NCI-H2196 (cell line): ENCODE measurements around the gene KCNC1.

Experiments used
- DNase-seq: peaks from one replicate; lab custom pipeline; 2025; ENCODE audit not compliant: unreplicated experiment; lab: John Stamatoyannopoulos, UW

KCNC1 gene

GRCh38 chr11:17814546-17814945 lies 80.0 kb downstream of the KCNC1 start:
- DNase-seq: no peak

- DNase-seq: no peak
These were observed 81.8 kb downstream of the KCNC1 start for GRCh38 chr11:17816232-17816931.

- no peak for DNase-seq
These were observed 87.2 kb downstream of the KCNC1 start for GRCh38 chr11:17821648-17822400.

GRCh38 chr11:17822401-17822781 lies 87.8 kb downstream of the KCNC1 start:
- no peak for DNase-seq

GRCh38 chr11:17827006-17827405 lies 92.4 kb downstream of the KCNC1 start:
- DNase-seq: peak; percentile 23

GRCh38 chr11:17828311-17828751 lies 93.8 kb downstream of the KCNC1 start:
- DNase-seq: no peak

GRCh38 chr11:17831228-17831627 lies 96.6 kb downstream of the KCNC1 start:
- no peak for DNase-seq

GRCh38 chr11:17831883-17832282 lies 97.3 kb downstream of the KCNC1 start:
- DNase-seq: no peak
